ENCODE measurements around the gene PPM1E.

Gene PPM1E

GRCh38 chr17:58755577-58756245 lies at the start of gene PPM1E:
Gene PPM1E (plus strand): TSS chr17:58755854.
- DNase-seq (ENCODE audit: low read depth in 2 of 2) = peak; percentile 35 to 36
- H3K4me3 ChIP-seq (replicated peaks in 1 of 2; ENCODE audit: low read depth in 2 of 2, low read length in 2 of 2) = peak within 1 kb of the TSS; percentile 64 to 67
- no peak for TF ChIP-seq CTCF (IDR thresholded peaks at IDR 0.05; ENCODE audit: low read depth, low read length)

GRCh38 chr17:58706351-58707140 lies 49.1 kb upstream of the PPM1E start:
- no peak for DNase-seq (ENCODE audit: low read depth in 2 of 2)
- TF ChIP-seq CTCF (IDR thresholded peaks at IDR 0.05; ENCODE audit: low read depth, low read length) = no peak
- H3K4me3 ChIP-seq (replicated peaks in 1 of 2; ENCODE audit: low read depth in 2 of 2, low read length in 2 of 2) = no peak overlapping the region

- DNase-seq (ENCODE audit: low read depth in 2 of 2) = peak; percentile 80 to 83
- TF ChIP-seq CTCF (IDR thresholded peaks at IDR 0.05; ENCODE audit: low read depth, low read length) = peak; percentile 59
- H3K4me3 ChIP-seq (replicated peaks in 1 of 2; ENCODE audit: low read depth in 2 of 2, low read length in 2 of 2) = no peak overlapping the region
Observed at GRCh38 chr17:58710948-58711552, 44.6 kb upstream of the PPM1E start.

- DNase-seq (ENCODE audit: low read depth in 2 of 2) = no peak
- no peak for TF ChIP-seq CTCF (IDR thresholded peaks at IDR 0.05; ENCODE audit: low read depth, low read length)
- H3K4me3 ChIP-seq (replicated peaks in 1 of 2; ENCODE audit: low read depth in 2 of 2, low read length in 2 of 2) = no peak overlapping the region
Observed at GRCh38 chr17:58722274-58722673, 33.4 kb upstream of the PPM1E start.

- no peak for DNase-seq (ENCODE audit: low read depth in 2 of 2)
- no peak overlapping the region for H3K4me3 ChIP-seq (replicated peaks in 1 of 2; ENCODE audit: low read depth in 2 of 2, low read length in 2 of 2)
- TF ChIP-seq CTCF (IDR thresholded peaks at IDR 0.05; ENCODE audit: low read depth, low read length) = no peak
Observed at GRCh38 chr17:58722696-58723095, 33.0 kb upstream of the PPM1E start.

- TF ChIP-seq CTCF (IDR thresholded peaks at IDR 0.05; ENCODE audit: low read depth, low read length) = no peak
- DNase-seq (ENCODE audit: low read depth in 2 of 2) = no peak
Observed at GRCh38 chr17:58728798-58729197, 26.9 kb upstream of the PPM1E start.

More at GRCh38 chr17:58728798-58729197, 26.9 kb upstream of the PPM1E start:
- no peak overlapping the region for H3K4me3 ChIP-seq (replicated peaks in 1 of 2; ENCODE audit: low read depth in 2 of 2, low read length in 2 of 2)
